IPS-18a (cell line): Measurements from ENCODE around the gene RAD21L1.

ENCODE experiments used
- H3K27ac ChIP-seq: one replicate; pipeline ENCODE4 v1.5.1; 2013; ENCODE audit warnings: low read length
- H3K27me3 ChIP-seq: one replicate; pipeline ENCODE4 v1.6.1; 2013; ENCODE audit warnings: mild to moderate bottlenecking, low read length; ENCODE audit not compliant: control insufficient read depth, insufficient read depth
- H3K36me3 ChIP-seq: one replicate; pipeline ENCODE4 v1.6.1; 2013; ENCODE audit warnings: low read depth, low read length; ENCODE audit not compliant: control insufficient read depth
- H3K4me1 ChIP-seq: one replicate; pipeline ENCODE4 v1.6.1; 2013; ENCODE audit warnings: low read depth, low read length; ENCODE audit not compliant: control insufficient read depth
- H3K4me3 ChIP-seq: one replicate; pipeline ENCODE4 v1.5.1; 2013; ENCODE audit warnings: low read length
- H3K9ac ChIP-seq: one replicate; pipeline ENCODE4 v1.6.1; 2013; ENCODE audit warnings: mild to moderate bottlenecking, low read length, moderate library complexity
- H3K9me3 ChIP-seq: one replicate; pipeline ENCODE4 v1.6.1; 2013; ENCODE audit warnings: low read depth, low read length; ENCODE audit not compliant: control insufficient read depth

RAD21L1 gene

DNA sequence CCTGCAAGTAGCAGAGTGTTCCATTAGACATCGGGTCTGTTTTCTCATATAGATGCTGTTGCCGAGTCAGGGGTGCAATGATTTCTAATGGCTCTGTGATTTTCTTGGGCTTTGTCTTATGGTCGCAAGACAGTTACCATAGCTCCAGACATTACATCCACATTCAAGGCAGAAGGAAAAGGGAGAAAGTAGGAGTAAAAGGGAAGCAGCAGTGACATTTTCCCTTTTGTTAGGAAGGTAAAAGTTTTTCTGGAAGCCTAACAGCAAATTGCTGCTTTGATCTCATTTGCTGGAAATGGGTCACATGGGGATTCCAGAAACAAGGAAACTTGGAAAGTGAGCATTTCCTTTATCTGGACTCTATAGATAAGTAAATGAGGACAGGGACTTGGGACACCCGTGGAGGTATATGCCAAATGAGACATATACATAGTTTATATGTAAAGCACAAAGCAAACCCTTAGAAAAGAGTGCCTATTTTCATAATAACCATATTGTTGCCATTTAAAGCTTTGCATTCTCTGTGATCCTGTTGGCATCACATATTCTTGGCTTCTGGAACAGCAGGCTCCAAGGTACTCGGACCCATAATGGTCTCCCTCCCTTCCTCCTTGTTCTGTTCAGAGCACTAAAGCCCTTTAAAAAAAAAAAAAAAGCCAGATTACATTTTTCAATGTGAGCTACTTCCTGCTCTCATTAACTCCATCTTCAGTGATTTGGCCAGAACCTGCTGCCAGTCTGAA is 22.9 kb upstream of the RAD21L1 start, which contains the start of gene C20orf202:
Gene C20orf202 (plus strand): TSS at position 693 of the 743 bp plus-strand sequence. CDS start 132 bp downstream, outside the sequence.
- no peak within 1 kb of the TSS for H3K4me3 ChIP-seq
- no peaks in the 10 kb centered on the region for H3K9me3 ChIP-seq

DNA sequence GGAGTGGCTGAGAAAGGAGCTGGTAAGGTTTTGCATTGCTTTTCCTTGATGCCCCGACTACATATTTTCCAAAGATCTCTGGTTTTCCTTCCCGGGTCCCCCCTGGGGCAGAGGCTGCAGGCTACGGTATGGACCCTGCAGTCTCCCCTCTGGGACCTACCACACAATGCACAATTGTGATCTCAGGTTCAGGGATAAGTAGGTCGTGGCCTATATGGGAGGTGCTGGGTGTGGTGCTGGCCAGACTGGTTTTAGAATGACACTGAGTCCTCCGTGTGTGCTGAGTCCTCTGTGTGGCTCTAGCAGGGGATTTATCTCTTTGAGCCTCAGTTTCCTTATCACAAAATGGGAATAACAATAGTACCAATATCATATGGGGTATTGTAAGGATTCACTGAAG is 22.2 kb upstream of the RAD21L1 start:
- no peaks in the 10 kb centered on the region for H3K36me3 ChIP-seq
- H3K9ac ChIP-seq = no peak overlapping the region
- no peaks in the 10 kb centered on the region for H3K27me3 ChIP-seq

More for the DNA sequence above, 22.9 kb upstream of the RAD21L1 start, which contains the start of gene C20orf202:
- Histone ChIP-seq H3K9ac (no peak within 1 kb of the TSS), H3K36me3 (no peaks in the 10 kb centered on the region), H3K27me3 (no peaks in the 10 kb centered on the region), H3K27ac (no peak within 1 kb of the TSS), H3K4me1 (no peaks in the 10 kb centered on the region)

DNA sequence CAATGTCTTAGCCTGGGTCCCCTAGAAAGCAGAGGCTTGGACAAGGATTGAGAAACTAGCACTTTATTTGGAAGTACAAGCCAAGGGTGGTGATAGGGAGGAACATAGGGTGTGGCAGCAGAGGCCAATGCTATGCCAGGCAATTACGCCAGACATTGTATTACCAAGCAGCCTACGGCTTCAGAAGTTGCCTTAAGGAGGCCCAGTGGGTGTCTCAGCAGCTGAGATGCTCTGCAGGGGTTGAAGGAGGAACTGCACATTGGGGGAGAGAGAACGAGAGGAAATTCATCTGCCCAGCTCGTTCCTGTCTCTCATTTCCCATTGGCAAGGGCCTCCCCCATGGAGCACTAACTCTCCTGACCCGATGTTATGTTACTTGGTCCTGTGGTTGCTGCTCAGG is 21.7 kb upstream of the RAD21L1 start:
- Histone ChIP-seq H3K9me3 (no peaks in the 10 kb centered on the region), H3K27ac (no peak overlapping the region), H3K9ac (no peak overlapping the region), H3K27me3 (no peaks in the 10 kb centered on the region), H3K36me3 (no peaks in the 10 kb centered on the region), H3K4me3 (no peak overlapping the region), H3K4me1 (no peaks in the 10 kb centered on the region)

More for the DNA sequence above, 22.2 kb upstream of the RAD21L1 start:
- Histone ChIP-seq H3K4me3 (no peak overlapping the region), H3K9me3 (no peaks in the 10 kb centered on the region), H3K27ac (no peak overlapping the region), H3K4me1 (no peaks in the 10 kb centered on the region)

DNA sequence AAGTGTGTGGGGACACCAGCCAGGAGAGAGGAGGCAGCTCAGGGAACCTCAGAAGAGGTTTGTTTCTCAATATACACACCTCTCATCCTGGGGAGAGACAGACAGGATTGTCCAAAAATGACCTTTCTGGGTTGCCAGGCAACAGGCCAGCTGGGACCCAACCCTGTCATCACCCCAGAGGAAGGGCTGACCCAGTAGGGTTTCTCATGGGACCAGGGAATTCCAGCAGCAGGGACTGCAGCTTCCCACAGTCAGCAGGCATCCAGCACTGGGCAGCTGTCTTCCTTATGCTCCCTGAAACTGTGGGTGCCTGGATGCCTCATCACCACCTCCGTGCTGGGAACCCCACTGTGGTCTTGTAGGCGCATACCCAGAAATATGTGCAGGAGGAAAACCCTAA is 21.3 kb upstream of the RAD21L1 start:
- Histone ChIP-seq H3K9me3 (no peaks in the 10 kb centered on the region), H3K27ac (no peak overlapping the region), H3K36me3 (no peaks in the 10 kb centered on the region), H3K4me3 (no peak overlapping the region), H3K4me1 (no peaks in the 10 kb centered on the region), H3K27me3 (no peaks in the 10 kb centered on the region), H3K9ac (no peak overlapping the region)

DNA sequence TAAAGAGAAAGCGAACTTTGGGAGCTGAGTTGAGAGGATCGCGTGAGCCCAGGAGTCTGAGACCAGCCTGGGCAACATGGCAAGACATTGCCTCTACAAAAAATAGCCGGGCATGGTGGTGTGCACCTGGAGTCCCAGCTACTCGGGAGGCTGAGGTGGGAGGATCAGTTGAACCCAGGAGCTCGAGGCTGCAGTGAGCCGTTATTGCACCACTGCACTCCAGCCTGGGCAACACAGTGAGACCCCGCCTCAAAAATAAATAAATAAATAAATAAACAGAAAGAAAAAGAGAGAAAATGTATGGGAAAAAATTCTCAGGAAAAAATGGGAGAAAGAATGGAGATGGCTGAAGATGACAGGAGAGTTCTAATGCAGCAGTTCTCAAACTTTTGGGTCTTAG is 20.0 kb upstream of the RAD21L1 start:
- H3K27me3 ChIP-seq = no peaks in the 10 kb centered on the region
- H3K4me3 ChIP-seq = no peak overlapping the region
- no peaks in the 10 kb centered on the region for H3K36me3 ChIP-seq
- H3K4me1 ChIP-seq = no peaks in the 10 kb centered on the region
- H3K9ac ChIP-seq = no peak overlapping the region
- no peak overlapping the region for H3K27ac ChIP-seq
- no peaks in the 10 kb centered on the region for H3K9me3 ChIP-seq

DNA sequence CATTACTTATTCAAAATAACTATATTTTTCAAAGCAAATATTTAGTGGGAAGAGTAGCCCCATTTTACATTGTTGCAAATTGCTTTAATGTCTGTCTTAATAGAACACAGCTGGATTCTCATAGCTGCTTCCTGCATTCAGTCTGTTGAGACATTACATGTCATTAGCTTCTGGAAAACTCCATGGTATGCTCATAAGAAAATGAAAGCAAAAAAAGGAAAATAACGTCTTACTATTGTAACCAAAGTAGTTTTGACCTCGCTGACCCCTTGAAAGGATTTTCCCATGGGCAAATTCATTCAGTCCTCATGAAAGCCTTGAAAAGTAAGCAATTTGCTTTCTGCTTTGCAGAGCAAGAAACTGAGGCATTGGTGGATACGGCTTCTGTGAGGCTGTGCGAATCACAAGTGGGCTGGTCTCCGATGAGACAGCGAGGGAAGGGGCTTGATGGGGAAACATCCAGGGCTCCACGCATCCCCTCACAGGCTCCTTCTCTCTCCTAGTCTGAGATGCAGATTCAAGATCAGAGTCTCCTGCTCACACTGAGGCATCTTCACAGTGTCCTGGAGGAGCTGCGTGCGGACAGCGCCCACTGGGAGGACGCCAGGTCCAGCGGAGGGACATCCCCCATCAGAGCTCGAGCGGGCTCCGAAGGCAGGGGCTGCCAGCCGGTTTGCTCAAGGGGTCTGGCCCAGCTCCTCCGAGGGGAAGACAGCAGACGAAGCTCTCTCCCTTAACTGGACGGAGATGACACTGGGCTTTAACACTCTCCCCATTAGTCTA is 19.3 kb upstream of the RAD21L1 start:
- Histone ChIP-seq H3K36me3 (no peaks in the 10 kb centered on the region), H3K9ac (no peak overlapping the region), H3K4me1 (no peaks in the 10 kb centered on the region), H3K4me3 (no peak overlapping the region), H3K9me3 (no peaks in the 10 kb centered on the region), H3K27ac (no peak overlapping the region), H3K27me3 (no peaks in the 10 kb centered on the region)

DNA sequence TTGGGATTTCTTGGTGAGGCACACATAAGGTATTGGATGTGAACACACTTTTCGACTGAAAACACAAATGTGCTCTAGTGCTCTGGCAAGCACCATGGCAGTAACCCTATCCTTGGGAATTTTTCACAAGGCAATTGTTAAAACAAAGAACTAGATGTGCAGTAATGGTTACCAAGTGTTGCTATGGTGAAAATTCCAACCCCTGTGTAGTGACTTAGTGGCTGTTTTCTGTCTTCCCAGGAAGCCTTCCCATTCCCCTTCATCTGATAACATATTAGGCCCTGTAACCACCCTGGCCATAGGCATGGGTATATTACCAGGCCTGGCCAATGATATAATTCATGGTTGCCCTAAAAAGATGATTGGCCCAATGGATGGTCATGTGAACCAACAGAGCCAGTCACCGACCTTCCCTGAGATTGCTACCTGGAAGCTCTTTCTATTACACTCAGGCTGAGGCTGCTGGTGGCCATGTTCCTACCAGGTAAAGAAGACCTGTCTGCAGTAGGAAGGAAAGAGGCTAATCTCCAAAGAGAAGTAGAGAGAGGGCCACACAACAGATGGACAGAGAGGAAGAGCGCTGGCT is 18.5 kb upstream of the RAD21L1 start:
- Histone ChIP-seq H3K9ac (no peak overlapping the region), H3K27me3 (peaks cover 2% of the 10 kb centered on the region), H3K4me3 (no peak overlapping the region), H3K4me1 (peaks cover 2% of the 10 kb centered on the region), H3K36me3 (no peaks in the 10 kb centered on the region), H3K9me3 (no peaks in the 10 kb centered on the region), H3K27ac (no peak overlapping the region)

DNA sequence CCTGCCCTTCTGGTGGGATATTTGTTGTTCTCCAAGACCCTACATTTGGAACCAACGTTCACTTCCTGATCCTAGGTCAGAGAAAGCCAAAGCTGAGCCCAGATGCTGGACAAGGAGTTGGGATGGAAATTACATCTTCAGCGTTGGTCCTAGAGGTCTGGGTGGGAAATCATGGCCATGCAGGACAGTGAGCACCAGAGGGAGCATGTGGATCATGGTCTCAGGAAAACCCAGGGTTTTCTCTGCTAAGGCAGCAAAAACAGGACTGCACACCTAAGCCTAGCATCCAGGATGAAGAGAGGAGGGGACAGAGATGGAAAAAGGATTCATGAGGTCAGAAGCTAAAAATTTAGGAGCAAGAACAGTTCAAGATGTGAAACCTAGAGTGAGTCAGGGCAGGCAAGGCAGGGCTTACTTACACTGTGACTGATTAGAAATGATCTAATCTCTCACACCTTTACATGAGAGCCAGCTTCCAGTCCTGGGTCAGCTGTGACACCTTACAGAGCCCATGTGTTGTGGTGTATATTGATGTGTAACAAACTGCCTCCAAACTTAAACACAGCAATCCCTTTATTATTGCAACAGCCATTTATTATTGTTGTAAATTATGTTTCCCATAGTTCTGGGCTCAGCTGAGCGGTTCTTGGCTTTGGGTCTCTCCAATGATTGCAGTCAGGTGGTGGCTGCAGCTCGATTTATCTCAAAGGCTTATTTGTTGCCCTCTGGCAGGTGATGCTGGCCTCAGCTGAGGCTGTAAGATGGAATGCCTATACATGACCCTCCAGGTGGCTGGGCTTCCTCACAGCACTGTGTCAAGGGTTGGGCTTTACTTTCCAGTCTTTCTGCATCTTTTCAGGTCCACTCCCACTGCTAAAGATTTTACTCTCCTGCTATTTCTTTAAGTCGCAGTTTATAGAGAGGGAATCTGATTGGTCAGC is 16.1 kb upstream of the RAD21L1 start:
- Histone ChIP-seq H3K9ac (no peak overlapping the region), H3K27me3 (peaks cover 6% of the 10 kb centered on the region), H3K27ac (no peak overlapping the region), H3K4me3 (no peak overlapping the region), H3K36me3 (no peaks in the 10 kb centered on the region), H3K9me3 (no peaks in the 10 kb centered on the region), H3K4me1 (peaks cover 9% of the 10 kb centered on the region)

DNA sequence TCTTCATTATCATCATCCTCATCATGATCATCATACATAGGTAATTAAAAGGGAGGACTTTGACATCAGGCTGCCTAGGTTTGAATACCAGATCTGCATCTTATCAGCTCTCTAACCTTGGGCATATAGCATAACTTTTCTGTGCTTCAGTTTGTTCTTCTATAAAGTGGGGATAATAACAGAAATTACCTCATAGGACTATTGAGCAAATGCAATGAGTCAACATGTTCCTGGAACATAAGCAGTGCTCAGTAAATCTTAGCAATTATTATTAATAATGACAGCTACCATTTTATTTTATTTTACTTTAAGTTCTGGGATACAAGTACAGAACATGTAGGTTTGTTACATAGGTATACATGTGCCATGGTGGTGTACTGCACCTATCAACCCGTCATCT is 15.3 kb upstream of the RAD21L1 start:
- Histone ChIP-seq H3K9me3 (no peaks in the 10 kb centered on the region), H3K4me3 (no peak overlapping the region), H3K36me3 (no peaks in the 10 kb centered on the region), H3K27me3 (peaks cover 6% of the 10 kb centered on the region), H3K4me1 (peaks cover 9% of the 10 kb centered on the region), H3K27ac (no peak overlapping the region), H3K9ac (no peak overlapping the region)

DNA sequence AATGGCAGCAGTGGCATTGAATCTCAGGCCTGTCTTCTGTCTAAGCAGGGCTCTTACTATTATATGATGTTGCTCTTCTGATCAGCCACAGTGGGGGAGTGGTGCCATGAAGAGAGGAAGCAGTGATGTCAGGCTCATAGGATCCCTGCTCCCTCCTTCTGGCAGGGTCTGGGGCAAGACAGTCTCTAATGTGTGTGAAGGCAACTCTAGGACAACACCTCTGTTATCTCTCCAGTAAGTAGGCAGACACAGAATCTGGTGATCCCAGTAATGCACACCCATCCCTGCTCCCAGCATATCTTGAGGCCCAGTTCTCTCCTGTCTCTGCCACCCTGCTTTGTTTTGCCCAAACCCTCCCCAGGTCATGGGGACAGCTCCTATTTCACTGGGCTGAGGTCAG is 13.8 kb upstream of the RAD21L1 start:
- H3K36me3 ChIP-seq = no peaks in the 10 kb centered on the region
- peaks cover 6% of the 10 kb centered on the region for H3K27me3 ChIP-seq
- H3K4me1 ChIP-seq = peaks cover 9% of the 10 kb centered on the region
- H3K27ac ChIP-seq = no peak overlapping the region
- no peaks in the 10 kb centered on the region for H3K9me3 ChIP-seq
- no peak overlapping the region for H3K4me3 ChIP-seq
- no peak overlapping the region for H3K9ac ChIP-seq
